Superior temporal gyrus (tissue), 1 donor: ENCODE results near the gene FOXD4L6.
"Not testable (repeated sequence)": the region's sequence is repeated elsewhere in the genome, so short reads cannot be mapped to it uniquely, and the experiment has no call there.

Experiments used
- DNase-seq: peaks from one replicate; pipeline ENCODE4 v3.0.0-alpha.2; 2016; ENCODE audit errors: extremely low spot score

FOXD4L6 gene

DNA sequence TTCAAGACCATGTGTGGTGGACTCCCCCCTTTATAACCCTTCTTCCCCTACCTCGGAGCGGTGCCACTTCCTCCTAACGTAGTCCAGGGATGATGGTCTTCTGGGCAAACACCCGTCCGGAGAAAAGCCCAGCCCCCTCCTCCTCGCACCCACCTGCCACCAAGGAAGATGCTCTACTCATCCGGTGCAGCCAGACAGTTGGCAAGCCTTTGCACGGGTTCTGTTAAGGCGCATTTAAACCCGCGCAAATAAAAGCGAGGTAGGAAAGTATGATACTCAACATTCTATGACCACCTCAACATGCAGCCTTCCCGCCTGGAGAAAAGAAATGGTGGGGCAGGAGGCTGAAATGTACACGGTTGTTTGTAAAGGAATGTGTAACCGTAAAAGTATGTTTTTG, at the start of gene FOXD4L6:
TSS of gene FOXD4L6 (minus strand) at position 101 of the 400 bp plus-strand sequence. CDS start 298 bp downstream, outside the sequence.
- DNase-seq = not testable (repeated sequence)

DNA sequence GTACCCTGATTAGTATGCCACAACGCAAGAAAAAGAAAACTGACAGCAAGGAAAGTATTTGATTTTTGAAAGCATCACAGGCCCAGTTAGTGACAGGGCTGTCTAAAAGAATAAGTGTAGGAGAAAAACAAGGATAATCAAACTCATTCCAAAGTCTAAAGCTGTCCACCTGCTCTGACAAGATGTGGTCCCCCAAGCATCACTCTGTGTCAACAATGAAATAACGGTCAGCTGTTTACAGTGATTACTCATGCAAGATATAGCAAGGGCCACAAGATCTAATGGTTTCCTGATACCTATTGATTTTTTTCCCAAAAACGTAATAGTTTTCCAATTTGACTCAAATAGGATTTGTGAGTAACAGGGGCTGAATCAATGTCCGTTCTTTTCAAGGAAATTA, 46.5 kb upstream of the FOXD4L6 start:
- peak; percentile 0 for DNase-seq

DNA sequence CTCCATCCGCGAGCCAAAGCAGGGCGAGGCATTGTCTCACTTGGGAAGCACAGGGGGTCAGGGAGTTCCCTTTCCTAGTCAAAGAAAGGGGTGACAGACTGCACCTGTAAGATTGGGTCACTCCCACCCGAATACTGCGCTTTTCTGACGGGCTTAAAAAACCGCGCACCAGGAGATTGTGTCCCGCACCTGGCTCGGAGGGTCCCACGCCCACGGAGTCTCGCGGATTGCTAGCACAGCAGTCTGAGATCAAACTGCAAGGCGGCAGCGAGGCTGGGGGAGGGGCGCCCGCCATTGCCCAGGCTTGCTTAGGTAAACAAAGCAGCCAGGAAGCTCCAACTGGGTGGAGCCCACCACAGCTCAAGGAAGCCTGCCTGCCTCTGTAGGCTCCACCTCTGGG, 21.6 kb upstream of the FOXD4L6 start:
- not testable (repeated sequence) for DNase-seq

DNA sequence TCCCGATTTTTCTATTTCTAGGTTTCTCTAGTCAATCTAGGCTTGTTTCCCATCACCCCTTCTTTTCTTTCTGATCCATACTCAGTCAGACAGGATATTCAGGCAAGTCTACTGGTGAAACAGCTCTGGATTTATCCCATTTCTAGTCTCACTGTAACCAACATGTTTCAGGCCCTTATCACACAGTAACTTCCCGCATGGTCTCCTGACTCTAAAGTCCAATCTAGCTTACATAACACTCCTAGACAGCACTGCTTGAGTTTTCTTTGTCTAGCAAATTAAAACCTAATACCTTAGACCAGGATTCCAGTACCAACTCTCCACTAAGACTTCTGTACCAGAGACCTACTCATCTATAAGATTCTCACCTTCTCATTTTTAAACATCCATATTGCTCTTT, 13.4 kb upstream of the FOXD4L6 start:
- not testable (repeated sequence) for DNase-seq

DNA sequence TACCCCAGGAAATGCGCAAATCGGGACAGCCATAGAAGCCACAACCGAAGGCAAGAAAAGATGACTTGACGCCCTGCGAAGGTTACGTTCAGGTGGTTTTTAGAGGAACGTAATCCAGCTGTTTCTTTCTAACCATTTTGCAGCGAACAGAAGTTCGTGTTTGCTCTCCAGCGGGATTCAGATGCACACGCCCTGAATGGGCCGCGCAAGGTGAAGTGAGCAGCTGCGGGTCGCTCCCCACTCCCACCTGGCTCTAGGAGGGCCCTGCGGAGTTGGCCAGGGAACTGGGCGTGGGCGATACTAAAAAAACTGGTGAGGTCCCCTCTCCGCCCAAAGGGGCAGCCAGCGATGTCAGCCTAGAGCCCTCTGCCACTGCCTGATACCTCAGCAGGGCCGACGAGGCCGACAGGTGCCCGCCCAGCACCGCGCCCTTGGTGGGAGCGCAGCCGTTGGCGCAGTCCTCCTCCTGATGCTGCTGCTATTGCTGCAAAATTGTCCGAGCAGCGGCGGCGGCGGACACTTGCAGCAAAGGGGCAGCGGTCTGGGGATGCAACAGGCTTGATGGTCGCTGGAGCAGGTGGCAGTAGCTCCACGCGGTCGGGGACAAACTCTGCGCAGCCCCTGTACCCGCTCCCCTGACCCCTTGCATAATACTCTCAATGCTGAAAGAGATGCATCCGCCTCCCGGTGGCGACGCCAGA, 1.6 kb downstream of the FOXD4L6 start:
- DNase-seq = not testable (repeated sequence)

DNA sequence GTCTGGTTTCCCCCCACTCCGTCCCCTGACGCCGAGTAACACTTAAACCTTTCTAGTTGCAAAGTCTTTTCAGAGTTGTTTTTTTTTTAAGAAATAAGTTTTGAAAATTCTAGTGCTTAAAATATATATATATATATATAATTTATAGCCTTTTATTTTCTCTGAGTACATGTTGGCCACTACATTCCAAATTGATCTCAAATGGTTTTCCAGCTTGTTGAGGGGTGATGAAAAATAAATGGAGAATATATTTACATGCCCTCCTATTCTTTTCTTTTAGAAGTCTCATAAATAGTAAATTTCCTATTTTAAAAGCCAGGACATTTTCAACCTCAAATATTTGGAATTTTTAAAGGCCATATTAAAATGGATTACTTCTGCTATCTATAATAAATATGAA, 2.5 kb downstream of the FOXD4L6 start:
- DNase-seq = not testable (repeated sequence)

DNA sequence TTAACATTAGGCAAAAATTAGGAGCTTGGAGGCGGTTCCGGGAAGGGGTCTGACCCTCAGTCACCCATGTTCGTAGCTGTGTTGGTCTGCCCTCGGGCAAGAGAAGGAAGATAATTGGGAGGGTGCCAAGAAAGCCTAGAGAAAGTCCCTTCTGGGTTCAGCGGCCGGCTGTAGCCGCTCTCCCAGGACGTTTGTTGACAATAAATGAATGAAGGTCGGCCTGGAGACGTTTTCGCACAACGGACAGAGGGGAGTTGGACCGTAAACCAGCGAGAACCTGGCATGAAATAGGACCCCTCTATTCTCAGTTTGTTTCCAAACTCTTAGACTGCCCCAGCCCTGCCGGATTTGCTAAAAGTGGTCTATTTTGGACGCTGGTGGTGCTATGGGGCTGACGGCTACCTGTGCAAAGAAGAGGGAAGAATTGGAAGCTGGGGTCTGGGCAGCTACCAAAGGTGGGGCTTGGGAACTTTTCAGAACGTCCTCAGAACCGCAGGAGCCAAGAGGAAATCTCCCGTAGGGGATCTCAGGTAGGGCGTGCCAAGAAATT, 3.3 kb downstream of the FOXD4L6 start:
- not testable (repeated sequence) for DNase-seq

DNA sequence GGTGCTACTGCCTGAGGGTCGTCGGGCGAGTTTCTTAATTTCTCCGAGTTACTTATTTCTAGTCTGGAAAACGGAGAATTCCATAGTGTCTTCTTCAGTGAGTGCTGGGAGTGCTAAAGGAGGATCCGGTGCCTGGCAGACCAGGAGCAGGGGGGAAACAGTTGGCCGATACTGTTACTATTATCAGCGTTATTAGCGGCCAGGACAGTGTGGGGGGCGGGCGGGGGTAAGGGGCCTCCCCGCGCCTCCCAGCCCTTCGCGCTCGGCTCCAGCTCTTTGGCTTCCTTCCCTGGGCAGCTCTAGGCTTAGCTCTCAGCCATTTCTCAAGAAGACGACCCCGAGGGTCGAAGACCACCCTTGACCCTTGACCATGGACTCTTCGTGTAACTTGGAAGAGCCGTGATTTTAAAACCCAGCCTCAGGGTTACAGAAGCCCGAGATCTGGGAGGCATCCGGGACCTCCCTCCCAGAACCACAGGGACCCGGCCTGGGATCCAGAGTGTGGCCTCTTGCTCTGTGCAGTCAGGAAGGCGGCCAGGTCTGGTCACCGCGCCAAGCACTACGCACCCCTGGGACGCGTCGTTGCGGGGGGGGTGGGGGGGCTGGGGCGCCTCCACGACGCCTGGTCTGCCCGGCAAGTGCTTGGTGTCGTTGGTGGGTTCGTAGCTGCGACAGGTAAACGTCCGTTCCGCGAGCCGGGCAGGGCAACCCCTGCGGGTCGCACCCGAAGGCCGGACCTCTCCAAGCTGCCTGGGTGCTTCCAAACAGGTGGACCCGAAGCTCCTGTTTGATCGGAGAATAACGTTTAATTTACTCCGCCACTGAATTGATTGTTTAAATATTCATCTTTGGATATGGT, 4.0 kb downstream of the FOXD4L6 start:
- DNase-seq = not testable (repeated sequence)

DNA sequence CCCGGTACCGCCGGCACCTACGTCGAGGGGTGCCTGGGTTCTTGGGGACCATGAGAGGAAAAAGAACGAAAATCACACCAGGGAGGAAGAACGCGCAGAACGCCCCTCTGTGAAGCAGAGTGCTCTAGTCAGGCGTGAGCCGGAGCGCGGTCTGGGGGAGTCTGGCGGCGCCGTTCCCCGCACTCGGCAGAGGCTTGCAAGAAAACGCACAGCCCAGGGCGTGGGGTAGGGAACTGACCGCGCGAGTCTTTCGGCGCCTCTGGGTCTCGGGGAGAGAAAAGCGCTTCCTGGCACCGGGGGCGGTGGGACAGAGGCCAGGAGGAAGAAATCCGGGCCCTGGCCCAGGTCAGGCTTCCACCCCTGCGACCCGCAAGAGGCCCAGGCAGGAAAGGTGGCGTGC, 4.7 kb downstream of the FOXD4L6 start:
- DNase-seq = not testable (repeated sequence)

DNA sequence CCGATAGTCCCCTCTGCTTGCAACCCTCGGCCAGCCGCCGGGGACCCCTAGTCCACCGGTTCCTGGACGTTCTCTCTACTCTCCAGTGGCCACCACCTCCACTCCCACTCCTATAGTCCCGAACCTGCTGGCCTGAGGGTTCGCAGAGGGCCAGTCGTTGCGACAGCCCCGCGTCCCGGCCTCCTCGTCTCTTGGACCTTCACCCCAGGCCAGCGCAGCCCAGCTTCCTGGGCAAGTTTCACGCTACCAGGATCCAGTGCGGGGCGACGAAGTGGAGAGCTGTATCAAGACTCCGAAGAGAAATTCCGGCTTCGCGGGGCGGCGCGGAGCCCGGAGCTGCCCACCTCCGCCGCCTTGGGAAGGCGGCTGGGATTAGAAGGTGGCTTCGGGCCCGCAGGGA, 5.1 kb downstream of the FOXD4L6 start:
- not testable (repeated sequence) for DNase-seq

DNA sequence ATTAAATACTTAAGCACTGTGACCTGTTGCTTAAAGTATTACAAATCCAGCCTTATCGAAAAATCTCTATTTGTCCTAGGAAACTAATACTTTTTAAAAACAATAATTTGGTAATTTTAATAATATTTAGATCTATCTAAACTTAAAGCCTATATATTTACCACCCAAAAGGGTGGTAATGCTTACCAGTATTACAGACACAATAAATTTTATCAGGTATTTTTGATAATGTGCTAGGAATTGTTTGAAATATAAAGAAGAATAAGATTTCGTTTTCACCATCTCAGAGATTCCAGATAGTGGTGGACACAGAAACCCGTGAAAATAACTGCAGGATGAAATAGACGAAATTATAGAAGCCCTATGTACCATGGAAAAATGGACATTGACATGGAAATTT, 7.8 kb downstream of the FOXD4L6 start:
- DNase-seq = not testable (repeated sequence)

DNA sequence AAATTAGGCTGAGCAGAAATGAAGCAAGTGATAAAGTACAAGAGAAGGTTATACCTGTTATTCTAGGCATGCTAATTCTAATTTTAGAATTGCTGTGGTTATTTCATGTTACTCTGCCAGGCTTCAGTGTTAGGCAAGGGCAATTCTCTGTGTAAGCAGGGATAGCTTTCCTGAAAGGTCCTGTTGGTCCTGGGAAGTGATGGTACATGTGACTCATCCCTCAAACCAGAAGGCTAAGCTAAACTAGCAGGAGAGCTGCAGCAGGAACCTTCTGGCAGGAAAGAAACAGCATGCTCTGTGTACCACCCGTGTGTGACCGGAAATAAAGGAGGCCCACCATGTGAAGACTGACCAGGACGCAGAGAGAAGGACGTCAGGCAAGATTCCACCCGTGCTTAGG, 8.8 kb downstream of the FOXD4L6 start:
- DNase-seq = not testable (repeated sequence)

DNA sequence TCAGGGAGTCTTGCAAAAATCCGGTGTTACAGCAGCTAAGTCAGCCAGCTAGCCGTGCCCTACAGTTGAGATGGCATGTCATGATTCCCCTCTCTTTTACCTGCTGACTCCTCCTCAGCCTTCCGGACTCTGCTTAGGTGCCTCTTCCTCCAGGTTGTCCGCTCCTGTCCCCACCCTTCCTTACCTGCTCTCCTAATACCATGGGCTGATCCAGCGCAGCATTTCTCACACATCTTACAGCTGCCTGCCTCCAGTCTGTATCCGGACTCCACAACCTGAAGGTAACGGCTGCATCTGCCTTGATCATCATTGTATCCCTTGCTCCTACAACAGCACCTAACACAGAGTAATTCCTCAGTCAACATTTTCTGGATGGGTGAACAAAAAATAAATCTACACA, 9.2 kb downstream of the FOXD4L6 start:
- not testable (repeated sequence) for DNase-seq

DNA sequence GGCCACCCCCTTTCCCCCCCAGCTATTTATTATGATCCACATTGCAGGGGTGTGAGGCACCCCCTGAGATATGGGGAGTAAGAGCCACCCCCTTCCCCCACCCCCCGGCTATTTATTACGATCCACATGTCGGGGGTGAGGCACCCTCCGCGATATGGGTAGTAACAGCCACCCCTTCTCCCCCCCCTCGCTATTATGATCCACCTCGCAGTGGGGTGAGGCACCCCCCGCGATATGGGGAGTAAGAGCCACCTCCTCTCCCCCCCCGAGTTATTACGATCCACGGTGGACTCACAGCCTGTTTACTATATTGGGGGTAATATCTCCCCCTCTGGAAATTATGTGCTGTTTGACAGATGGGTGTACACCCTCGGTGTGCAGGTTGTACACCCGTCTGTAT, 15.1 kb downstream of the FOXD4L6 start:
- DNase-seq = not testable (repeated sequence)

DNA sequence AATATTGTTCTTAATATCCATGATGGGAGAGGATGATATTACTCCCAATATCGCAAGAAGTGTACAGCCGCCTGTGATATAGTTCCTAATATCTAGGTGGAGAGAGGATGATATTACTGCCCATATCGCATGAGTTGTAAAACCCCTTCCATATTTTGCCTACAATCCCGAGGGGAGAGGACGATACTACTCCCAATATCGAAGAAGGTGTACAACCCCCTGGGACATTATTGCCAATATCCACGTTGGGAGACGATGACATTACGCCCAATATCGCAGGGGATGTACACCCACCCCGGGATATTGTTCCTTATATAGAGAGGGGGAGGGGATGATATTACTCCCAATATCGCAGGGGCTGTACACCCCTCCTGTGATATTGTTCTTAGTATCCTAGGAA, 17.1 kb downstream of the FOXD4L6 start:
- not testable (repeated sequence) for DNase-seq

DNA sequence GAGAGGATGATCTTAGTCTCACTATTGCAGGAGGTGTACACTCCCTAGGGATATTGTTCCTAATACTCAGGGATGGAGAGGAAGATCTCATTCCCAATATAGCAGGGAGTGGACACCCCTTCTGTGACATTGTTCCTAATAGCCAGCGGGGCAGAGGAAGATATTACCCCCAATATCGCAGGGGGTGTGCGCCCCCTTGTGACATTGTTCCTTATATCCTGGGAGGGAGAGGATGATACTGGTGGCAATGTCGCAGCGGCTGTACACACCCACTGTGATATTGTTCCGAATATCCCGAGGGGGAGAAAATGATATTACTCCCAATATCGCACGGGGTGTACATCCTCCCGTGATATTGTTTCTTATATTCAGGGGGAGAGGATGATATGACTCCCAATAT, 17.6 kb downstream of the FOXD4L6 start:
- DNase-seq = not testable (repeated sequence)

DNA sequence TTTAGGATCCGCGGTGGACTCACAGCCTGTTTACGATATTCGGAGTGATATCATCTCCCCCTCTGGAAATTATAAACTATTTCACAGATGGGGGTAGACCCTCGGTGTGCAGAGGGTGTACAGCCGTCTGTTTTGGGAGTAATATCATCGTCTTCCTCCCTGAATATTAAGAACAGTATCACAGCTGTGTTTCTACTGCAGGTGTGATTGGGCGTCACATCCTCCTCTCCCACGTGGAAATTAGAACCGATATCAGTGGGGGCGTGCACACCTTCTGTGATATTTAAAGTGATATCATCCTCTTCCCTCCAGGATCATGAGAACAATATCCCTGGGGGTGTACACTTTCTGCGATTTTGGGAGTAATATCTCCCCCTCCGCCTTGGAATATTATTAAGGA, 19.2 kb downstream of the FOXD4L6 start:
- not testable (repeated sequence) for DNase-seq

DNA sequence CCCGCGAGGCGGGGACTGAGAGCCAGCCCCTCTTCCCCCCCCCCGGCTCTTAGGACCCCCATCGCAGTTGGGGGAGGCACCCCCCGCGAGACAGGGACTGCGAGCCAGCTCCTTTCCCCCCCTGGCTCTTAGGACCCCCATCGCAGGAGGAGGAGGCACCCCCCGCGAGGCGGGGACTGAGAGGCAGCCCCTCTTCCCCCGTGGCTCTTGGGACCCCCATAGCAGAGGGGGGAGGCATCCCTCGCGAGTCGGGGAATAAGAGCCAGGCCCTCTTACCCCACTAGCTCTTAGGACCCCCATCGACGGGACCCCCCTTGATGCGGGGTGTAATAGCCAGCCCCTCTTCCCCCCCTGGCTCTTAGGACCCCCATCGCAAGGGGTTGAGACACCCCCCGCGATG, 19.7 kb downstream of the FOXD4L6 start:
- DNase-seq = not testable (repeated sequence)

DNA sequence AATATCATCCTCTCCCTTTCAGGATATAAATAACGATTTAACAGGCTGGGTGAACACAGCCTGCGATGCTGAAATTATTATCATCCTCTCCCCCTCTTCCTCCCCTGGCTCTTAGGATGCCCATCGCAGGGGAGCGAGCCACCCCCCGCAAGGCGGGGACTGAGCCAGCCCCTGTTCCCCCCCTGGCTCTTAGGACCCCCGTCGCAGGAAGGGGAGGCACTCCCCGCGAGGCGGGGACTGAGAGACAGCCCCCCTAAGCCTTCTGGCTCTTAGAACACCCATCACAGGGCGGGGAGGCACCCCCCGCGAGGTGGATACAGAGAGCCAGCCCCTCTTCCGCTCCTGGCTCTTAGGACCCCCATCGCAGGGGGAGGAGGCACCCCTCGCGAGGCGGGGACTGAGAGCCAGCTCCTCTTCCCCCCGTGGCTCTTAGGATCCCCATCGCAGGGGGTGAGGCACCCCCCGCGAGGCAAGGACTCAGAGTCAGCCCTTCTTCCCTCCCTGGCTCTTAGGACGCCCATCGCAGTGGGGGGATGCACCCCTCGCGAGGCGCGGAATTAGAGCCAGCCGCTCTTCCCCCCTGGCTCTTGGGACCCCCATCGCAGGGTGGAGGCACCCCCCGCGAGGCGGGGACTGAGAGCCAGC, 21.9 kb downstream of the FOXD4L6 start:
- DNase-seq = not testable (repeated sequence)

DNA sequence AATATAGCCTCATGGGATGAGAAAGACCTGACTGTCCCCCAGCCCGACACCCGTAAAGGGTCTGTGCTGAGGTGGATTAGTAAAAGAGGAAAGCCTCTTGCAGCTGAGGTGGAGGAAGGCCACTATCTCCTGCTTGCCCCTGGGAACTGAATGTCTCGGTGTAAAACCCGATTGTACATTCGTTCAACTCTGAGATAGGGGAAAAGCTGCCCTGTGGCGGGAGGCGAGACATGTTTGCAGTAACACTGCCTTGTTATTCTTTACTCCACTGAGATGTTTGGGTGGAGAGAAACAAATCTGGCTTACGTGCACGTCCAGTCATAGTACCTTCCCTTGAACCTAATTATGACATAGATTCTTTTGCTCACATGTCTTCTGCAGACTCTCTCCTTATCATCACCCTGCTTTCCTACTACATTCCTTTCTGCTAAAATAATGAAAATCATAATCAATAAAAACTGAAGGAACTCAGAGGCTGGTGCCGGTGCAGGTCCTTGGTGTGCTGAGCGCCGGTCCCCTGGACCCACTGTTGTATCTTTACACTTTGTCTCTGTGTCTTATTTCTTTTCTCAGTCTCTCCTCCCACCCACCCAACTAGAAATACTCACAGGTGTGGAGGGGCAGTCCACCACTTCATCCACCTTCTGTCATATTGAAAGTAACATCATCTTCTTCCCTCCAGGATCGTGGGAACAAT, 22.8 kb downstream of the FOXD4L6 start:
- not testable (repeated sequence) for DNase-seq

DNA sequence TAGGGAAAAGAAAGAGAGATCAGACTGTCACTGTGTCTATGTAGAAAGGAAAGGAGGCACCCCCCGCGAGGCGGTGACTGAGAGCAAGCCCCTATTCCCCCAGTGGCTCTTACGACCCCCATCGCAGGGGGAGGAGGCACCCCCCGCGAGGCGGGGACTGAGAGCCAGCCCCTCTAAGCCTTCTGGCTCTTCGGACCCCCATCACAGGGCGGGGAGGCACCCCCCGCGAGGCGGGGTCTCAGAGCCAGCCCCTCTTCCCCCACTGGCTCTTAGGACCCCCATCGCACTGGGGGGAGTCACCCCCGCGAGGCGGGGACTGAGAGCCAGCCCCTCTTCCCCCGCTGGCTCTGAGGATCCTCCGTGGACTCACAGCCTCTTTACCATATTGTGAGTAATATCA, 23.9 kb downstream of the FOXD4L6 start:
- DNase-seq = not testable (repeated sequence)
